ENCODE data around the gene SOX6.

DNA sequence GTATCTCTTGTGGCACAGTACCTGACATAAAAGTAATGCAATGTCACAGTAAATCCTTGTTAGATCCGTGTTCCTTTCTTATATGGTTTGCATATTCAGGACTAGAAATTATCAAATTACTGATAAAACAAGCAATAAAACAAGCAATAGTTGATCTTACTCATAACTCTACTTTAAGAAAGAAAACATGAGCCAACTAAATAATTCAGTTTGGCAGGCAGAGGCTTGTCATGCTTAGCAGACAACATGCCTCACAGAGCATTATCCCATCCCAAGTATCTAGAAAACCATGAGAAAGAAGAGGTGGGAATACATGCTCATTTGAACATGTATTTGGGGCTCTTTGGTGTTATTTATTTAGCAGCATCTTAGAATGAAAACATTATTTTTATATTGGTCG lies 241.9 kb downstream of the SOX6 start:
- TF ChIP-seq, protein P1, sequence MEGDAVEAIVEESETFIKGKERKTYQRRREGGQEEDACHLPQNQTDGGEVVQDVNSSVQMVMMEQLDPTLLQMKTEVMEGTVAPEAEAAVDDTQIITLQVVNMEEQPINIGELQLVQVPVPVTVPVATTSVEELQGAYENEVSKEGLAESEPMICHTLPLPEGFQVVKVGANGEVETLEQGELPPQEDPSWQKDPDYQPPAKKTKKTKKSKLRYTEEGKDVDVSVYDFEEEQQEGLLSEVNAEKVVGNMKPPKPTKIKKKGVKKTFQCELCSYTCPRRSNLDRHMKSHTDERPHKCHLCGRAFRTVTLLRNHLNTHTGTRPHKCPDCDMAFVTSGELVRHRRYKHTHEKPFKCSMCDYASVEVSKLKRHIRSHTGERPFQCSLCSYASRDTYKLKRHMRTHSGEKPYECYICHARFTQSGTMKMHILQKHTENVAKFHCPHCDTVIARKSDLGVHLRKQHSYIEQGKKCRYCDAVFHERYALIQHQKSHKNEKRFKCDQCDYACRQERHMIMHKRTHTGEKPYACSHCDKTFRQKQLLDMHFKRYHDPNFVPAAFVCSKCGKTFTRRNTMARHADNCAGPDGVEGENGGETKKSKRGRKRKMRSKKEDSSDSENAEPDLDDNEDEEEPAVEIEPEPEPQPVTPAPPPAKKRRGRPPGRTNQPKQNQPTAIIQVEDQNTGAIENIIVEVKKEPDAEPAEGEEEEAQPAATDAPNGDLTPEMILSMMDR (IDR thresholded peaks at IDR 0.05) = no peak
- TF ChIP-seq POLR2A (IDR thresholded peaks at IDR 0.05) = no peak
